HG02798 (cell line): ENCODE data around the gene GRIK2.
A peak's percentile ranks its signal among the peaks of the same experiment; 100 is the strongest.
"Not testable (repeated sequence)": the region's sequence is repeated elsewhere in the genome, so short reads cannot be mapped to it uniquely, and the experiment has no call there.

Source experiments
- ATAC-seq: cut with Tn5 transposase; IDR thresholded peaks from one replicate; pipeline ENCODE4 v1.9.1; 2021; ENCODE audit warnings: mild to moderate bottlenecking; ENCODE audit not compliant: unreplicated experiment, poor library complexity

GRIK2 gene

DNA sequence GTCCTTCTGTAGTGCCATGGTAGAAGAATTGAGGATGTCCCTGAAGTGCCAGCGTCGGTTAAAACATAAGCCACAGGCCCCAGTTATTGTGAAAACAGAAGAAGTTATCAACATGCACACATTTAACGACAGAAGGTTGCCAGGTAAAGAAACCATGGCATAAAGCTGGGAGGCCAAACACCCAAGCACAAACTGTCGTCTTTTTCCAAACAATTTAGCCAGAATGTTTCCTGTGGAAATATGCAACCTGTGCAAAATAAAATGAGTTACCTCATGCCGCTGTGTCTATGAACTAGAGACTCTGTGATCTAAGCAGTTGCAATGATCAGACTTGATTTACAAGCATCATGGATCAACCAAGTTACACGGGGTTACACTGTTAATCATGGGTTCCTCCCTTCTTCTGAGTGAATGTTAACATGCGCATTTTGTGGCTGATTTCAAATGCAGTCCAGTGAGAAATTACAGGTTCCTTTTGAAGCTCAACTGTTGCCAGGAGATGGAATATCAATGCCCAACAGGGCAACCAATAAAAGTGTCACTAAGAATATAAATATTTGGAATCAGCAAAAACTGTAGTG is 674.9 kb downstream of the GRIK2 start:
- ATAC-seq: no peak

DNA sequence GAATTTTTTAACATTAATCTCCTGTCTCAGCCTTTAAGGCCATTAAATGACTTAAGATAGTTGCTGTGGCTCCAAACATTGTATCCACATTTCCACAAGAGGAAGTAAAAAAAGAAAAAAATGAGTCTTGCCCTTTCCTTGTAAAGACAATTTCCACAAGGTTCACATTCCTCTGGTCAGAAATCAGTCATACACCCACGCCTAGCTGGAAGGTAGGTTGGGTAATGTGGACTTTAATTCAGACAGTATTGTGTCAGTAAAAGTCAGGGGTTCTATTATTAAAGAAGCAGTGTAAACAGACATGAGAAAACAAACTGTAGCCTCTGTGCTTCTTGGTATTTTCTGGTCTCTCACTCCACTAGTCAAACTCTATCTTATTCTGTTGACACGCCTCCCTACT is 682.0 kb downstream of the GRIK2 start:
- ATAC-seq: no peak

DNA sequence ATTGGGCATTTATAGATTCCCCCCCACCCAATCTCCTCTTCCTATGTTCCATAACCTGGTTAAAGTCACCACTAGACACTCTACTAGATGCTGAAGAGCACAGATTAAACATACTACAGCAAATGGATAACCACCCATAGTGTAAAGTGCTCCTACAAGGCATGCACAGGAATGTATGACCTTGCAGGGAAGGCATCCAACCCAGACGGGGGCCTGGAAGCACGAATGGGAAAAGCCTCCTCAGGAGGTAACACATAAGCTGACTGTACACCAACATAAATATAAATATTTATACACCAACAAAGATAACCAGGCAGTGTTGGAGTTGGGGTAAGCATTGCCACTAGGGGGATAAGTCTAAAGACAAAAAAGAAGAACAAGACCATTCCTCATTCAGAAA is 691.7 kb downstream of the GRIK2 start:
- no peak for ATAC-seq

DNA sequence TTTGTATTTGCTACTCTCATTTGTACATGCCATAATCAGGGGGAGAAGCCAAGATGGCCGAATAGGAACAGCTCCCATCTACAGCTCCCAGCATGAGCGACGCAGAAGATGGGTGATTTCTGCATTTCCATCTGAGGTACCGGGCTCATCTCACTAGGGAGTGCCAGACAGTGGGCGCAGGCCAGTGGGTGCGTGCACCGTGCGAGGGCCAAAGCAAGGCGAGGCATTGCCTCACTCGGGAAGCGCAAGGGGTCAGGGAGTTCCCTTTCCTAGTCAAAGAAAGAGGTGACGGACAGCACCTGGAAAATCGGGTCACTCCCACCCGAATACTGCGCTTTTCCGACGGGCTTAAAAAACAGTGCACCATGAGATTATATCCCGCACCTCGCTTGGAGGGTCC is 694.7 kb downstream of the GRIK2 start:
- ATAC-seq: not testable (repeated sequence)

DNA sequence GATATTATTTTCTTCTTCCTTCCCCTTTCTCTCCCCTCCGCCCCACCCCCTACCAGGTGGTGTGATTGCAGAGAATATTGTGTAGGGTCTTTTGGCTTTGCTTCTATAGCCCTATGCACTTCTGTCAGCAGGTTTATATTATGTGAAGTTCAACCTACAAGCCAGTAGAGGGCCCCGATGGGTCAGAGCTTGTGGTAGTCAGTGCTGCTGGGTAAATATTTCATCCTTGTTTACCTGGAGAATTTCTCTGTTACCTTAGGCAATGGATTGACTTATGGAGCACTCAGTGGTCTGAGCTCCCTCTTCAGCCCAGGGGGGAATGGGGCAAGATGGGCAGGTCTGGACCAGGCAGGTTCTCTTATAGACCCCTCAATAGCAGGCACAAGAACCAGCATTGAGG is 720.9 kb downstream of the GRIK2 start:
- ATAC-seq: peak; percentile 51

DNA sequence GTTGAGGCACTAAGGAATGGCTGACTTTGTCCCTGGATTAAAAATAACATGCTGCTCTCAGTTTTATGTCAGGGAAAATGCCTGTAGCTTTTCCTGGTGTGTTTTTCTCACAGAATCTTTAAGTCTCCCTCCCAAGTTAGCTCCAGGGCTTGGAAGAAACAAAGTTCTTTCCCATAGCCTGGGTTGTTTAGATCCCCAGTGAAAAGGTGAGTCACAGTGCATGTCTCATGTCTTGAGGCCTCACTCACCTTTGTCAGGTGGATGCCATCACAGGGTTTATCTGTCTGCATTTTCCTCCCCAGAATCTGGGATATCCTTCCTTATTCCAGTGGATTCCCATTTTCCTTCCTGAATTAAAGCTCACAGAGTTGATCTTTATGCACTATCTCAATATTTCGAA is 722.4 kb downstream of the GRIK2 start:
- no peak for ATAC-seq

DNA sequence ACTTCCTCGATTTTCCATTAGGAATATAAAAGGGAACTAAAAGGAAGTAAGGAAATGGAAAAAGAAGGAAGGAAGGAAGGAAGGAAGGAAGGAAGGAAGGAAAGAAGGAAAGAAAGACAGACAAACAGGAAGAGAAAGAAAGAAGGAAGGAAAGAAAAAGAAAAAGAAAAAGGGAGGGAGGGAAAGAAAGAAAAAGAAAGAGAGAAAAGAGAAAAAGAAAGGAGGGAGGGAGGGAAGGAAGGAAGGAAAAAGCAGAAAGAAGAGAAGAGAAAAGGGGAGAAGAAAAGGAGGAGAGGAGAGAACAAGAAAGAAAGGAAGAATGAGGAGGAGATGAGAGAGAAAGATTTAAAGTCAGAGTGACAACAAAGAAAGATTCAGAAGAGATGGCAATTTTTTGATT is 724.5 kb downstream of the GRIK2 start:
- no peak for ATAC-seq
